Measurements from ENCODE around the gene WDR19.
"Not testable (repeated sequence)": the region's sequence is repeated elsewhere in the genome, so short reads cannot be mapped to it uniquely, and the experiment has no call there.

WDR19 gene

DNA sequence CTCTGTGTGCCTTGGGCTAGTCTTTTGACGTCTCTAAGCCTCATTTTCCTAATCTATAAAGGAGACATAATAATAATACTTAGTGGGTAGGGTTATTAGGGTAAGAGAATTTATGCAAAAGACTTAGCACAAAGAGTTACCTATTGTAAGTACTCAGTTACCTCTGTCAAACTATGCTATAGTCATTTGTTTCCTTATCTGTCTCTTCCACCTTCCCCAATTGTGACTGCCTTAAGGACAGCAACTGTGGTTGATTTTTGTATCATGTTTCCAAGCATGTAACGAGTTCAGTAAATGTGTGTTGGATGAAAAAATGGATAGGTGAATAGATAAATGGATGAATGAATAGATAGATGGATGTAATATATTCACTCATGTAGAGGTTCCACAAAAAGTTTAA is 48.1 kb downstream of the WDR19 start:
- DNase-seq (ENCODE audit: low read depth, low spot score): no peak
- H3K4me3 ChIP-seq (ENCODE audit: low read length): no peak overlapping the region

DNA sequence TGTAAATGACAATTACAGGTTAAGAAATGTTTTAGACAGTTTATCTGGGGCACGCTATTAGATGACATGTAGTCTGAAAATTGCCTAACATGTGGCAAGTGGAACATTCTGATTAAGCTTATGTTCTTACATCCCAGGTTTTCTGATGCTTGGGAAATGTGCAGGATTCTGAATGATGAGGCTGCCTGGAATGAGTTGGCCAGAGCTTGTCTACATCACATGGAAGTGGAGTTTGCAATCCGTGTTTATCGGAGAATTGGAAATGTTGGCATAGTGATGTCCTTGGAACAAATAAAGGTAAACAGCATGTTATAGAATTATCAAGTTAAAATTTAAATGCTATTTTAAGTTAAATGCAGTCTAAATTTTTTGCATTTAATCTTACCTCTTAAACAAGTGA is 49.3 kb downstream of the WDR19 start:
- DNase-seq (ENCODE audit: low read depth, low spot score): no peak
- H3K4me3 ChIP-seq (ENCODE audit: low read length): no peak overlapping the region

DNA sequence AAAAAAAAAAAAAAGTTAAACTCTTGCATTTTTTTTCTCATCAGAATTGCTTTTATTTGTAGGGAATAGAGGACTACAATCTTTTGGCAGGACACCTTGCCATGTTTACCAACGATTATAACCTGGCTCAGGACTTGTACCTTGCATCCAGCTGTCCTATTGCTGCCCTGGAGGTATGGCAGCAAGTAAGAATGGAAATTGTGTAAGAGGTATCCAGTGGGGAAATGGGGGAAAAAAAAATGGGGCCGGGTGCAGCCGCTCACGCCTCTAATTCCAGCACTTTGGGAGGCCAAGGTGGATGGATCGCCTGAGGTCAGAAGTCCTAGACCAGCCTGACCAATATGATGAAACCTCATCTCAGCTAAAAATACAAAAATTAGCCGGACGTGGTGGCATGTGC is 49.8 kb downstream of the WDR19 start:
- DNase-seq (ENCODE audit: low read depth, low spot score): no peak
- H3K4me3 ChIP-seq (ENCODE audit: low read length): no peak overlapping the region

DNA sequence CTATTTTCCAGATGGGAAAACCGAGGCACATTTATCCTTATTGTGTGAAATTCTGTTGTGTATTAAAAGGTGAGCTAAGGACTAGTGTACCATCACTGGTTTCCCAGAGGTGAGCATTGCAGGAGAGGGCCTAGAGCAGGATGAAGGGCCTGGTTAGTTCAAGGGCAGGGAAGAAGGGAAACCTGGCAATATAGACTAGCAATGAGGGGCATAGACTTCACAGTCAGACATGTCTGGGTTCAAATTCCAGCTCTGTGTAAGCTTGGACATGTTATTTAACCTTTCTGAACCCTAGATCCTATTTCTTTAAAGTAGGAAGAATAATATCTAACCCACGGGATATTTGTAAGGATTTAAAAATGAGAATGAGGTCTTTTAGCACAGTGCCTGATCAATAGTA is 50.8 kb downstream of the WDR19 start:
- no peak for DNase-seq (ENCODE audit: low read depth, low spot score)
- no peak overlapping the region for H3K4me3 ChIP-seq (ENCODE audit: low read length)

DNA sequence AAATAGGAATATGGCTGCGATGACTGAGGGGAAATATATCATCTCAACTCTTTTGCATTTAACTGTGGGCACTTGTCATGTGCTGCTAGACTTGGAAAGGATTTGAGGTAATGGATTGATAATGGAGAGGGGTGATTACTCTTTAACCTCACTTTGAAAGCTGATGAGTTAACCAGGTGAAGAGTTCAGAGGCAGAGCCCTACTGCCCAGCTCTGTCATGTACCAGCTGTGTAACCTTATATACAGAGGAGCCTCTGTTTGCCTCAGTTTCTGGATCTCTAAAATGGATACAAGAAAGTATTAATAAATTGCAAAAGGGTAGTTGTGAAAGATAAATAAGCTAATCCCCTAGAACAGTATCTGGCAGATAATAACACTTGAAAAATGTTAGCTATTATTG is 51.5 kb downstream of the WDR19 start:
- DNase-seq (ENCODE audit: low read depth, low spot score): no peak
- H3K4me3 ChIP-seq (ENCODE audit: low read length): no peak overlapping the region

DNA sequence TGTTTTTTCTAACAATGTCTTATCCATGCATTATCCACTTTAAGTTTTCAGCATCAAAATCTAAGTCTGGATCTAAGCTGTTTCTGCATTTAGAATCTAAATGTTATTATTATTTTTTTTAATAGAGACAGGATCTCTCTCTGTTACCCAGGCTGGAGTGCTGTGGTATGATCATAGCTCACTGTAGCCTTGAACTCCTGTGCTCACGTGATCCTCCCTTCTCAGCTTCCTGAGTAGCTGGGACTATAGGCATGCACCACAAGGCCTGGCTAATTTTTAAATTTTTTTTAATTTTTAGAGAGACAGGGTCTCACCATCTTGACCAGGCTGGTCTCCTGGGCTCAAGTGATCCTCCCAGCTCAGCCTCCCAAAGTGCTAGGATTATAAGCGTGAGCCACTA is 52.7 kb downstream of the WDR19 start:
- DNase-seq (ENCODE audit: low read depth, low spot score): no peak
- H3K4me3 ChIP-seq (ENCODE audit: low read length): no peak overlapping the region

DNA sequence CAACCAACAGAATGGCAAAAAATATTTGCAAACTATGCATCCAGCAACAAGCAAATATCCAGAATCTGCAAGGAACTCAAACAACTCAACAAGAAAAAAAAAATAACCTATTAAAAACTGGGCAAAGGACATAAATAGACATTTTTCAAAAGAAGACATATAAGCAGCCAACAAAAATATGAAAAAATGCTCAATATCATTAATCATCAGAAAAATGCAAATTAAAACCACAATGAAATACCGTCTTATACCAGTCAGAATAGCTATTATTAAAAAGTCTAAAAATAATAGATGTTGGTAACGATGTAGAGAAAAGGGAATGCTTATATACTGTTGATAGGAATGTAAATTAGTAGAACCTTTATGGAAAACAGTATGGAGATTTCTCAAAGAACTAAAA is 53.4 kb downstream of the WDR19 start:
- no peak for DNase-seq (ENCODE audit: low read depth, low spot score)
- no peak overlapping the region for H3K4me3 ChIP-seq (ENCODE audit: low read length)

DNA sequence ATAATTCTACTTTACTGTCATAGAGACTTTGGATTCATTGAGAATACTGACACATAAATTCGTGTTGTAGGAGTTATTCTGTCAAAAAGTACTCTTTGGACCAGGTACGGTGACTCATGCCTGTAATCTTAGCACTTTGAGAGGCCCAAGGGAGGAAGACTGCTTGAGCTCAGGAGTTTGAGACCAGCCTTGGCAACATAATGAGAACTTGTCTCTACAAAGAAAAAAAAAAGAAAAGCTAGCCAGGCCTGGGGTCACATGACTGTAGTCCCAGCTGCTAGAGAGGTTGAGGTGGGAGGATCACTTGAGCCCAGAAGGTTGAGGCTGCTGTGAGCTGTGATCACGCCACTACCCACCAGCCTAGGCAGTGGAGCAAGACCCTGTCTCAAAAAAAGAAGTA is 54.9 kb downstream of the WDR19 start:
- no peak overlapping the region for H3K4me3 ChIP-seq (ENCODE audit: low read length)
- no peak for DNase-seq (ENCODE audit: low read depth, low spot score)

DNA sequence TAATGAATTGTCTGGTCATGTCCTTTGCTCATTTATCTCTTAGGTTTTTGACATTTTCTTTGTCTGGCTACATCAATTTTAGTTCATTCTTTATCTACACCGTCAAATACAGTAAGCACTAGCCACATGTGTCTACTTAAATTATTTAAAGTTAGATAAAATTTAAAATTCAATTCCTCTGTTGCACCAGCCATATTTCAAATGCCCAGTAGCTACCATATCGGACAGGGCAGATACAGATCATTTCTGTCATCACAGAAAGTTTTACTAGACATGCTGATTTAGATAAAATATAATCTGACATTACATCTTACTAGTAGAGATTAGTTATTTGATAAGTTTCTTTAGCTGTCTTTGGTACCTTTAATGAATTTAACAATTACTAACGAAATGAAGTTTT is 61.1 kb downstream of the WDR19 start:
- no peak overlapping the region for H3K4me3 ChIP-seq (ENCODE audit: low read length)
- DNase-seq (ENCODE audit: low read depth, low spot score): no peak

DNA sequence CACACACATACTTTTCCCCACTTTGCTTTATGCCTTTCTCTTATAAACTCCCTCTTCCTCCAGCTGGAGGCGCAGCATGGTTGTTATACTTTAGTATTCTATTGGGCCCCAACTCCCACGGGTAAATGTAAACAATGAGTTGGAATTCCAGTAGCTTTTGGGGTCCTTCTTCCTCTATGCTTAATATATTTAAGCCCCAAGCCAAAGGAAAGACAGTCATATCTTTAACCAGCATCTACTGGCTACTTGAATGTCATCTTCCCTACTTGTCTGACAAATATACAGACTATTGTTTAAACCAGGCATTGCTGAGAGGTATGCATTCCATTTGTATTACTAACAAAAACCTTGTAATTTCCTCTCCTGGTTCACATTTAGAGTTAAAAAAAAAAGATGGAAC is 72.9 kb downstream of the WDR19 start:
- no peak overlapping the region for H3K4me3 ChIP-seq (ENCODE audit: low read length)
- DNase-seq (ENCODE audit: low read depth, low spot score): no peak

DNA sequence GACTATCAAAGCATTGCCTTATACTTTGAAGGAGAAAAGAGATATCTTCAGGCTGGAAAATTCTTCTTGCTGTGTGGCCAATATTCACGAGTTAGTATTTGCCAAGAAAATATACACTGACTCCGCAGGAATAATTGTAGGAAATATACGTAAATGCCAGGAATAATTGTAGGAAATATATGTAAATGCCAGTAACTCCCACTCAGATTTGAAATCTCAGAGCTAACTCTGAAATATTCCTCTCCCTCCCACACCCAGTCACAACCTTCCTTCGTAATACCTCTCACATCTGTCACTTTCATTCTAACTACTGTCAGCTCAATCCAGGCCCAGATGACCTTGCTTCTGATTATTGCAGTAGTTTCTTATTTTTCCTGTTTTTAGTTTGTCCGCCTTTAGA is 73.5 kb downstream of the WDR19 start:
- no peak overlapping the region for H3K4me3 ChIP-seq (ENCODE audit: low read length)
- no peak for DNase-seq (ENCODE audit: low read depth, low spot score)

DNA sequence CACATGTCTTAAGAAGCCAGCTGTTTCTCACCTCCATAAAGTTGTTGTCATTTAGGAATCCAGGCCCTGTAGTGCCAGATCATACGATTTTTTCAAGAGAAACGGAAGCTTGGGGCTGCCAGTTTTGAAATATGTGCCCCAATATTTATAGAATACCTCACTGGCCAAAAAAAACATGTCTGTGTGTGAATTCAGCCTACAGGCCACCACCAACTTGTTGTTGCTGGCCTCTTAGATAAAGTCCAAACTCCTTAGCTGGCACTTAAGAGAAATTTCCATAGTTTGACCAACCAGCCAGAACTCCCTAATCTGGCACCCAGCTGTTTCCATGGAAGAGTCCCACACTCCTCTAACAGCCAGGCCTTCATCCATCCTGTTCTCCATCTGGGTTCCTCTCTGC is 74.1 kb downstream of the WDR19 start:
- no peak overlapping the region for H3K4me3 ChIP-seq (ENCODE audit: low read length)
- no peak for DNase-seq (ENCODE audit: low read depth, low spot score)

DNA sequence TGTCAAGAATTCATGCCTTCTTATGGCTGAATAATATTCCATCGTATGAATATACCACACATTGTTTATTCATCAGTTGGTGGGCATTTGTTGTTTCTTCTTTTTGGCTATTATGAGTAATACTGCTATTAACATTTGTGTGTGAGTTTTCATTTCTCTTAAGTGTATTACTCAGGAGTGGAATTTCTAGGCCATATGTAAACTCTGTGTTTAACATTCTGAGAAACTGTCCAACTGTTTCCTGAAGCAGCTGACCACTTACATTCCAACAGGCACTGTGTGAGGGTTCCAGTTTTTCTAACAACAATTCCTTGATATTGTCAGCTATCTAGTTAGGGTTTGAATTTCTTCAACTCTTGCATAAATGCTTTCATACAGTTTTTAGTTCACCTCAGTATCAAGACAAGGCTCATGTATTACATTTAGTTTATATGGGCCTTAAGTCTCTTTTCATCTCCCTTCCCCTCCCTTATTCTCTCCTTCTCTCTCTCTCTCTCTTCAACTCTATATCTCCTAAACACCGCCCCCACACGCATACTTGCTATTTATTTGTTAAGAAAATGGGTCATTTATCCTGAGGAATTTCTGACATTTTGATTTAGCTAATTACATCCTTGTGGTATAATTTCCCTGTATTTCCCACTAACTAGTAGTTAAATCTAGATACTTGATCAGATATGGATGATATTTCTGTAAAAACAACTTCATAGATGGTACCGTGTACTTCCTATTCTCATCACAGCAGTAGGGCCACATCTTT is 77.4 kb downstream of the WDR19 start:
- DNase-seq (ENCODE audit: low read depth, low spot score): no peak
- H3K4me3 ChIP-seq (ENCODE audit: low read length): no peak overlapping the region

DNA sequence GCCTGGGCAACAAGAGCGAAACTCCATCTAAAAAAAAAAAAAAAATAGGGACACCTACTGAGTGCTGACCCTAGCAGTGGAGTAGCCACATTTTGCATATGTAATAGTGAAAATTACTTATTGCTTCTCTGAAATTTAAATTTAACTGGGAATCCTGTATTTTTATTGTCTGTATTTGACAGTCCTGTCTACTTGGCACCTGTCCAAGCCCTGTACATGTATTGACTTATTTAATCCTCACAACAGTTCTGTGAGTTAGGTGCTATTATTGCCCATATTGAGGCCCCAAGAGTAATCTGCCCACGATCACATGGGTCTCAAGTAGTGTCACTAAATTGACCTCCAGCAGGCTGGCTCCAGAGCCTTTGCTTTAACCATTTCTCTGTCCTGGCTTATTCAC is 81.6 kb downstream of the WDR19 start:
- DNase-seq (ENCODE audit: low read depth, low spot score): no peak
- H3K4me3 ChIP-seq (ENCODE audit: low read length): no peak overlapping the region

DNA sequence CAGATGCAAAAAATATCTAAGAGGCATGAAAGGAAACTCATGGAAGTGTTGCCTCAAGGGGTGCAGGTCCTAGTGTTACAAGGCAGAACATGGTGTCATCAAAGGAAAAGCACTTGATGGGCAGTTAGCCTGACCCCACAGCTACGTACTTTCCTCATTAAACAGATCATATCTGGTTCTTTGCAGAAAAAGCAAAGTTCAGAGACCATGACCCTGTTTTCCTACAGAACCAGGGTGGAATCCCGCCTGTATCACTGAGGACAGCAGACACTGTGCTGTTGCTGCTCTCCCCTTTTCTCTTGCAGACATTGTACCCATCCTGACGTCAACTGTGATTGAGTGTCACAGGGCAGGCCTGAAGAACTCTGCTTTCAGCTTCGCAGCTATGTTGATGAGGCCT is 92.2 kb downstream of the WDR19 start:
- no peak overlapping the region for H3K4me3 ChIP-seq (ENCODE audit: low read length)
- no peak for DNase-seq (ENCODE audit: low read depth, low spot score)

DNA sequence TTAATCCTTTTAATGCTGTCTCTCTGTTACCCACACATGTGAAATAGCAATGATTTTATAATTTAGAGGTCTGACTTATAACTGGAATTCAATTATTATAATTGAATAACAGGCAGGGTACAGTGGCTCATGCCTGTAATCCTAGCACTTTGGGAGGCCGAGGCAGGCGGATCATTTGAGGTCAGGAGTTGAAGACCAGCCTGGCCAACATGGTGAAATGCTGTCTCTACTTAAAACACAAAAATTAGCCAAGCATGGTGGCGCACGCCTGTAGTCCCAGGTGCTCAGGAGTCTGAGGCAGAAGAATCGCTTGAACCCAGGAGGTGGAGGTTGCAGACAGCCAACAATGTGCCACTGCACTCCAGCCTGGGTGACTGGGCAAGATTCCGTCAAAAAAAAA is 95.3 kb downstream of the WDR19 start:
- DNase-seq (ENCODE audit: low read depth, low spot score); H3K4me3 ChIP-seq (ENCODE audit: low read length): not testable (repeated sequence)

DNA sequence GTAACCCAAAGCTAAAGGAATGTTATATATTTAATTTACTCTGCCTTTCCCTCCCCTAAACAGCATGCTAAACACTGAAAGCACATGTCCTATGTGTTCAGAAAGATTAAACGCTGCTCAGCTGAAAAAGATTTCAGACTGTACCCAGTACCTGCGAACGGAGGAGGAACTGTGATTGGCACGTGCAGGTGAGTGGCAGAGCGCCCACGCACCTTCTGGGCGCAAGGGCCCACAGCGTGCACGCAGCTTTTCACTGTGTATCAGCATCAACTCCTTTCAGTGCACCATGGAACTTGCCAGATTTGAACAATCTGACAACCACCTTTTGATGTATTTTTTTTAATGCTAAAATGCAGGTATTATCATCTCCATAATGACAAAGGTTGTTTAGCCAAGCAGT is 96.1 kb downstream of the WDR19 start:
- no peak overlapping the region for H3K4me3 ChIP-seq (ENCODE audit: low read length)
- DNase-seq (ENCODE audit: low read depth, low spot score): no peak

DNA sequence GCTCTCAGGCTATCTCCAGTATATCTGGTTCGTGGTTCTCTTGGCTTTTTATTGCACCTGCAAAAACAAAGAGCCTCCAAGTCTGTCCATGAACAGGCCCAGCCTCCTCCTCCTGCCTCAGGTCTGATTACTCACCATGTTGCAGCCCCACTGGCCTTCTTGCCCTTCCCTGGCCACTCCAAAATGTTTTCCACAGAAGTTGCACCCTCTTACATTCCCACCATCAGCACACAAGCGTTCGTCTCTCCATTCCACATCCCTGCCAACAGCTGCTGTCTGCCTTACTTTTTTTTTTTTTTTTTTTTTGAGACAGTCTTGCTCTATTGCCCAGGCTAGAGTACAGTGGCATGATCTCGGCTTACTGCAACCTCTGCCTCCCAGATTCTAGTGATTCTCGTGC is 97.1 kb downstream of the WDR19 start:
- H3K4me3 ChIP-seq (ENCODE audit: low read length): no peak overlapping the region
- no peak for DNase-seq (ENCODE audit: low read depth, low spot score)

DNA sequence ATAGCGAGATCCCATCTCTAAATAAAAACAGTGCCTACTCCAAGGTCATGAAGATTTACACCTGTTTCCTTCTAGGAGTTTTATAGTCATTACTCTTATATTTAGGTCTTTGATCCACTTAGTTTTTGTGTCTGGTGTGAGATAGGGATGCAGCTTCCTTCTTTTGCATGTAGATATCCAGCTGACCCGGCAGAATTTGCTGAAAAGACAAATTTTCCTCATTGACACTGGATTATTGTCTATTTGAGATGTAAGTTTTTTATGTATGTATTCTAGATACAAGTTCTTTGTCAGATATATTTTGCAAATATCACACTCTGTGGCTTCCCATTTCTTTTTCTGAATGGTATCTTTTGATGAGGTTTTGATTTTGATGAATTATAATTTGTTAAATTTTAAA is 98.4 kb downstream of the WDR19 start:
- no peak for DNase-seq (ENCODE audit: low read depth, low spot score)
- H3K4me3 ChIP-seq (ENCODE audit: low read length): no peak overlapping the region

DNA sequence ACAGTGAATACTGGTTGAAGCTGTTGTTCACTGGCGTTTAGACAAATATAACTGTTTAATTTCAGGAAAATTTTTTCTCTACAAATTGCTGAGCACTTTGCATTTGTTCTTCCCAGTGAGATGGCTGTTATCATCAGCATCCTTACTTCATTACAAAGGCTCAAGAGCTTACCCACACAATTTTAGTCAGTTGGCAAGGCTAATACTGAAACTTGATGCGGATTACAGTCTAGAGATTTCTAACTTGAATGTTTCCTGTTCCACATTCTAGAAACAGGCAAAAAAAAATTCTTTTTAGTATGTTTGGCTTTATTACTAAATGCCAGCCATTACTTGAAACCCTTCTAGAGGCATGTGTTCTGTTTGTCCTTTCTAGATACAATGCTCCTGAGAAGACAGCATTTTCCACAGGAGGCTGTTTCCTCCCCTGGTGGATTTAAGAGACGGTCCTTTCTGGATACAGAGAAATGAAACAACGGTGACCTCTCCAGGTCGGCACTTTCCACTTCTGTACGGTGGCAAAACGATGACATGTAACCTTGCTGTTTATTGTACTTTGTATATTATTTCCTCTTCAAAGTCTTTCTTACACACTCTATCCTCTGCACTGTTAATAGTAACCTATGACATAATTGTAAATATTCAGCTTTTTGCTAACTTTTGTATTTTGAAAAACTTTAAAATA is 102.9 kb downstream of the WDR19 start:
- H3K4me3 ChIP-seq (ENCODE audit: low read length): no peak overlapping the region

DNA sequence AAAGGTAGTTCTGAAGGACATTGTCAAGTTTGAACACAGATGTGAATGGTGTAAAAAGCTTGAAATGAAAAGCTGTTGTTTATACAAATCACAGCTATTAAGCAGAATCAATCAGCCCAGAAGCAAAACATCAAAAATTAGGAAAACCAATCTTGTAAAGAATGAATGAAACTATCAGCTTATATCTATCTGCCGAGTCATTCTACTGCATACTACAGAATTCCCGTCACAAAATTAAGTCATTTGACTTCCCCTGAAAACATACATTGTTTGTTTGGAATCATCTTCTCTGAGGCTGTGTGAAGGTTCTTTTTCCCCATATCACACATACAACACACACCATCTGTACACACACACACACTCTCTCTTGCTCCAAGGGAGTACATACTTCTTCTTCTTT is 103.5 kb downstream of the WDR19 start:
- DNase-seq (ENCODE audit: low read depth, low spot score): no peak
- H3K4me3 ChIP-seq (ENCODE audit: low read length): no peak overlapping the region

More for the DNA sequence above, 102.9 kb downstream of the WDR19 start:
- no peak for DNase-seq (ENCODE audit: low read depth, low spot score)

Measured in Jurkat, Clone E6-1 (cell line).